GM21526 (cell line): Measurements from ENCODE around the gene LIN37.
A peak's percentile ranks its signal among the peaks of the same experiment; 100 is the strongest.

ENCODE experiments used
- ATAC-seq: cut with Tn5 transposase; IDR thresholded peaks from one replicate; pipeline ENCODE4 v1.9.1; 2021; ENCODE audit warnings: moderate library complexity; ENCODE audit not compliant: unreplicated experiment, low FRiP score

The LIN37 gene

GRCh38 chr19:35751839-35752745 lies 3.7 kb downstream of the LIN37 start:
- no peak for ATAC-seq

- ATAC-seq: no peak
These were observed 4.5 kb downstream of the LIN37 start for GRCh38 chr19:35752746-35753350.

- ATAC-seq: no peak
These were observed 5.4 kb downstream of the LIN37 start for GRCh38 chr19:35753634-35754369.

GRCh38 chr19:35754370-35755130 lies 6.2 kb downstream of the LIN37 start:
- no peak for ATAC-seq

GRCh38 chr19:35755131-35755549 lies 6.8 kb downstream of the LIN37 start:
- no peak for ATAC-seq

GRCh38 chr19:35755550-35756376 lies 7.4 kb downstream of the LIN37 start:
- ATAC-seq: no peak

- no peak for ATAC-seq
These were observed 8.2 kb downstream of the LIN37 start, which contains the start of gene HSPB6 for GRCh38 chr19:35756377-35757230. Gene HSPB6, minus strand, starts transcription at chr19:35757029. Its CDS starts 21 bp downstream, at chr19:35757008.

GRCh38 chr19:35757231-35757748 lies 8.9 kb downstream of the LIN37 start:
- ATAC-seq: no peak

GRCh38 chr19:35757749-35758608 lies 9.6 kb downstream of the LIN37 start, which contains the start of gene PROSER3:
Gene PROSER3, plus strand, starts transcription at chr19:35758176. Its CDS starts 40 bp downstream, at chr19:35758216.
- peak; percentile 83 for ATAC-seq

GRCh38 chr19:35759697-35760096 lies 11.3 kb downstream of the LIN37 start:
- no peak for ATAC-seq

GRCh38 chr19:35760711-35761349 lies 12.5 kb downstream of the LIN37 start:
- no peak for ATAC-seq

- no peak for ATAC-seq
These were observed 16.3 kb downstream of the LIN37 start for GRCh38 chr19:35764432-35765315.

GRCh38 chr19:35766571-35767104 lies 18.3 kb downstream of the LIN37 start:
- no peak for ATAC-seq

GRCh38 chr19:35767288-35768081 lies 19.1 kb downstream of the LIN37 start:
- ATAC-seq: no peak

GRCh38 chr19:35768082-35768421 lies 19.7 kb downstream of the LIN37 start:
- ATAC-seq: no peak
